Body of pancreas (tissue), 4 donors: ENCODE measurements around the gene NFILZ. TPM values are rescaled to one million over a fixed set of nuclear protein-coding genes. Genes with fewer than 3 reads are reported as not detected.

Experiments used
- ATAC-seq: fragments of 150-250 bp; one replicate; pipeline ENCODE4 v1.9.1; 2016
- DNase-seq, 4 donors: peaks; one replicate each; pipeline ENCODE4 v3.0.0-alpha.2; 2019
- H3K27ac ChIP-seq, 4 donors: fragments of 200-600 bp; sonication (generic); 1 replicate in 3 of 4; 2 replicates in 1 of 4; pipeline versions ENCODE4 v1.5.1 to v1.6.1; 2016 to 2019; ENCODE audit warnings: mild to moderate bottlenecking in 1 of 4, mixed read lengths in 1 of 4, moderate library complexity in 1 of 4
- H3K27me3 ChIP-seq, 2 donors: fragments of 200-600 bp; sonication (generic); one replicate each; pipeline ENCODE4 v1.6.0; 2016; ENCODE audit warnings: mild to moderate bottlenecking in 1 of 2
- H3K36me3 ChIP-seq, 2 donors: fragments of 200-600 bp; sonication (generic); replicated peaks in 1 of 2; 2 replicates each; pipeline ENCODE4 v1.5.1; 2016; ENCODE audit warnings: low read depth in 2 of 2; ENCODE audit not compliant: insufficient read depth in 1 of 2
- H3K4me1 ChIP-seq: fragments of 200-600 bp; sonication (generic); one replicate; pipeline ENCODE4 v1.6.0; 2016
- H3K4me3 ChIP-seq, 2 donors: fragments of 200-600 bp; sonication (generic); 1 replicate in 1 of 2; 2 replicates in 1 of 2; pipeline ENCODE4 v1.5.1; 2016 to 2019
- H3K9me3 ChIP-seq, 3 donors: fragments of 200-600 bp; sonication (generic); 1 replicate in 2 of 3; 2 replicates in 1 of 3; pipeline ENCODE4 v1.5.1; 2016
- POLR2A ChIP-seq, 3 donors: fragments of 450-650 bp; IDR thresholded peaks; one replicate each; pipeline ENCODE4 v1.6.1; 2016; ENCODE audit warnings: antibody characterized with exemption in 3 of 3, mild to moderate bottlenecking in 2 of 3
- WGBS, 2 donors: methylation state at CpG; one replicate each; pipeline ENCODE4 v1.1.5; 2017; 5-methylcytosine and 5-hydroxymethylcytosine counted together
- intact Hi-C: fragments of 100-400 bp; cut with DNase I; formaldehyde crosslinking; loops from one replicate; pipeline ENCODE4 v1.15.1; 2023
- total RNA-seq, 2 donors: library from RNA; depleted of rRNA; stranded (reverse); fragments of >200 nt; gene quantifications; one replicate each; pipeline ENCODE4 v1.1.0, GENCODE V29; 2016
- TF ChIP-seq, protein P1 (sequence below), 7 experiments: fragments of 450-650 bp in 4 of 7; fragments of 200-600 bp in 3 of 7; sonication (generic) in 3 of 7; IDR thresholded peaks; one replicate each; pipeline ENCODE4 v1.5.1; 2016 to 2019; ENCODE audit warnings: antibody characterized with exemption in 7 of 7

NFILZ gene
- total RNA-seq, 2 donors from 2014 or later: not detected

DNA sequence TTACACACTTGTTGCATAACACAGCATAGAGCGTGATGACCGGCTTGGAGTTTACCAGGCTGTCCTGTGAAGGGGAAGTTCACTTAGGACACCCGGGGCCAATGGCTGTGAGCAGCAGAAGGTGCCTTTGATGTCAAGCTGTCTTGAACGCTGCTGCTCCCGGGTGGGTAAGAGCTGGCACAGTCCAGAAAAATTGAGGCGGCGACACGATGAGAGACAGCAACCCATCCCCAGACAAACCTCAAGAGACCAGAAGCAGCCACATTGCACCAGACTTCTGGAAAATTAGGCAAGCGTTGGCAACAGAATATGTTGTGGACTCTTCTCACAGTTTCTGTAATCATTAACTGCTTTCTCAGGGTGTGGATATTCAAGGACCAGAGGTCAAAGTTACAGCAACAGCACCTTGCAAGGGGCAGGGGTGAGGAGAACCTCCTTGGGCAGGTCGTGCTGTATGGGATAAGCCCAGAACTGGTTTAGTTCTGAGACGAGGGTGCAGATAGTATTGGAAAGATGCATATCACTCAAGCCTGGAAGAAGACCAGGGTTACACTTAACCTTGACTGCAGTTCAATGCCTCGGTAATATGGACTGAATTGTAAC is 10.1 kb downstream of the NFILZ start:
- peaks cover 12% of the 10 kb centered on the region for H3K4me1 ChIP-seq
- peaks cover 0 to 10% (median 0%) of the 10 kb centered on the region in 3 donors for H3K9me3 ChIP-seq
- no peaks in the 10 kb centered on the region for H3K36me3 ChIP-seq
- no peaks in the 10 kb centered on the region for H3K27me3 ChIP-seq
- no peak overlapping the region for H3K4me3 ChIP-seq
- TF ChIP-seq, protein P1, sequence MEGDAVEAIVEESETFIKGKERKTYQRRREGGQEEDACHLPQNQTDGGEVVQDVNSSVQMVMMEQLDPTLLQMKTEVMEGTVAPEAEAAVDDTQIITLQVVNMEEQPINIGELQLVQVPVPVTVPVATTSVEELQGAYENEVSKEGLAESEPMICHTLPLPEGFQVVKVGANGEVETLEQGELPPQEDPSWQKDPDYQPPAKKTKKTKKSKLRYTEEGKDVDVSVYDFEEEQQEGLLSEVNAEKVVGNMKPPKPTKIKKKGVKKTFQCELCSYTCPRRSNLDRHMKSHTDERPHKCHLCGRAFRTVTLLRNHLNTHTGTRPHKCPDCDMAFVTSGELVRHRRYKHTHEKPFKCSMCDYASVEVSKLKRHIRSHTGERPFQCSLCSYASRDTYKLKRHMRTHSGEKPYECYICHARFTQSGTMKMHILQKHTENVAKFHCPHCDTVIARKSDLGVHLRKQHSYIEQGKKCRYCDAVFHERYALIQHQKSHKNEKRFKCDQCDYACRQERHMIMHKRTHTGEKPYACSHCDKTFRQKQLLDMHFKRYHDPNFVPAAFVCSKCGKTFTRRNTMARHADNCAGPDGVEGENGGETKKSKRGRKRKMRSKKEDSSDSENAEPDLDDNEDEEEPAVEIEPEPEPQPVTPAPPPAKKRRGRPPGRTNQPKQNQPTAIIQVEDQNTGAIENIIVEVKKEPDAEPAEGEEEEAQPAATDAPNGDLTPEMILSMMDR (IDR thresholded peaks at IDR 0.05): no peak
- no peak for TF ChIP-seq POLR2A (IDR thresholded peaks at IDR 0.05)
- ATAC-seq (no peak), DNase-seq (peak in 3 of 4 donors; percentile 15 to 76 (median 28))
- intact Hi-C loops: no loop called here
- H3K27ac ChIP-seq: peak overlapping the region in 1 of 4 donors; percentile 32
- WGBS, 2 donors: 55 to 68% methylated on average over 12 of the region's 12 CpGs

DNA sequence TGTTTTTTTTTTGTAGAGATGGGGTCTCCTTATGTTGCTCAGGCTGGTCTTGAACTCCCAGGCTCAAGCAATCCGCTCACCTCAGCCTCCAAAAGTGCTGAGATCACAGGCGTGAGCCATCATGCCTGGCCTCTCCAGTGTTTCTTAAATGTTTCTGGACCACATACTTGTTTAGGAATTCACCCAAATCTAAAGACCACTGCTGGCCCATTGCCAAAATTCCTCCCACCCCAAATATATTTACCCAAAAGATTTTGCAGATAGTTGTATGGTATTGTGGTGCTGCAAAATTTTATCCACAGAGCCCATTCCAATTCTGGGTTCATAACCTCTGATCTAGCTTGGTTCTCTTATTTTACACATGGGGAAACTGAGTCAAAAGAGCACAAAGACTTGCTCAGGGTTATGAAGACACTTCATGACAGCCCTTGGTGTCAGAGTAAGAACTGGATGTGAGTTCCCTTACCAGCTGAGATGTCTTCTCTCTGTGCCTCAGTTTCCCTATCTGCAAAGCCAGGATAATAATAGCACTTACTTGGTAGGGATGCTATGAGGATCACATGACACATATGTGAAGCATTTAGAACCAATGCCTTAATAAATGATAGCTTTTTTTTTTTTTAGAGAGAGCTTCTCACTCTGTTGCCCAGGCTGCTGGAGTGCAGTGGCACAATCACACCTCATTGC is 10.9 kb downstream of the NFILZ start:
- no peak overlapping the region for H3K4me3 ChIP-seq
- TF ChIP-seq, protein P1 (IDR thresholded peaks at IDR 0.05): no peak
- TF ChIP-seq POLR2A (IDR thresholded peaks at IDR 0.05): no peak

DNA sequence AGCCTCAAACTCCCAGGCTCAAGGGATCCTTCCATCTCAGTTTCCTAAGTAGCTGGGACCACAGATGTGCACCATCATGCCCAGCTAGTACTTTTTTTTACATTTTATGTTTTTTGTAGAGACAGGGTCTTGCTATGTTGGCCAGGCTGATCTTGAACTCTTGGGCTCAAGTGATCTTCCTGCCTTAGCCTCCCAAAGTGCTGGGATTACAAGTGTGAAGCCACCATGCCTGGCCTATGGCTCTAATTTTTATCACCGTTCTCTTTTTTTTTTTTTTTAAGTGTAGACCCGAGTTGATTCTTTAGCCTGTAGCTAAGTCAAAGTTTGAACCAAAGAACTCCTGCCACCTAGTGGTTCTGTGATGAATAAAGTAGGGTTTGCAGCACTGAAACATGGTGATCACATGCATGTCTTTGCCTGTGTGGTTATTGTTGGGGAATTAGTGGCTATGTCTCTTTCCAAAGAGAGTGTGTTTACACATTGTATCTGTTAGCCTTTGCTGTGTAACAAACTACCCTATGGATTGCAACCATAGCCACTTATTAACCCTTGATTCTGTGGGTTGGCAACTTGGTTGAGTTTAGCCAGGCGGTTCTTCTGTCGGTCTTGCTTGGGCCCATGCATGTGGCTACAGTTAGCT is 11.6 kb downstream of the NFILZ start:
- no peaks in the 10 kb centered on the region for H3K27me3 ChIP-seq
- H3K9me3 ChIP-seq: peaks cover 0 to 10% (median 0%) of the 10 kb centered on the region in 3 donors
- no peaks in the 10 kb centered on the region for H3K36me3 ChIP-seq
- WGBS, 2 donors: 5 to 49% methylated on average over 2 to 4 of the region's 4 CpGs
- no peak for ATAC-seq
- no peak overlapping the region for H3K27ac ChIP-seq
- intact Hi-C loops: no loop called here
- TF ChIP-seq, protein P1 (IDR thresholded peaks at IDR 0.05): peak in 6 of 7 experiments; percentile 19 to 55 (median 49)
- TF ChIP-seq POLR2A (IDR thresholded peaks at IDR 0.05): no peak
- peak in 1 of 4 donors; percentile 45 for DNase-seq
- no peak overlapping the region for H3K4me3 ChIP-seq
- H3K4me1 ChIP-seq: peaks cover 12% of the 10 kb centered on the region

More for the DNA sequence above, 10.9 kb downstream of the NFILZ start:
- WGBS, 2 donors: 72 to 75% methylated on average over 2 of the region's 2 CpGs
- ATAC-seq: no peak
- Histone ChIP-seq H3K36me3 (no peaks in the 10 kb centered on the region), H3K9me3 (peaks cover 0 to 10% (median 0%) of the 10 kb centered on the region in 3 donors), H3K27ac (no peak overlapping the region), H3K4me1 (peaks cover 12% of the 10 kb centered on the region), H3K27me3 (no peaks in the 10 kb centered on the region)
- intact Hi-C loops: no loop called here
- no peak for DNase-seq

DNA sequence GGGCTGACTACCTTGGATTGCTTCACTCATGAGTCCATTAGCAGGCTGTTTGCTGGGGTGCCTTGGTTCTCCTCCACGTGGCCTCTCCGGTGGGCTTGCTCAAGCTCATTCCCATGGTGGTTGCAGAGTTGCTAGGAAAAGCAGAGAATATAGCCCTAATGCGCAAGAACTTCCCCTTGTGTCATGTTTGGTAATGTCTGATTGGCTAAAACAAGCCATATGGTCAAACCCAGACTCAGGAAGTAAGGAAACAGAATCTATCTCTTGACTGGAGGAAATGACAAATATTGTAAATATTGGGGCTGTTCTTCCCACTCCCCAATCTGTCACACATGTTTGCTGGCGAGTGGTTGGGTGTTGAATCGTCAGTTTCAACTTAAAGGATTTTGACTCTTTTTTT is 12.1 kb downstream of the NFILZ start:
- Histone ChIP-seq H3K27me3 (no peaks in the 10 kb centered on the region), H3K4me1 (peaks cover 12% of the 10 kb centered on the region), H3K36me3 (no peaks in the 10 kb centered on the region), H3K9me3 (peaks cover 0 to 10% (median 0%) of the 10 kb centered on the region in 3 donors), H3K27ac (no peak overlapping the region), H3K4me3 (no peak overlapping the region)
- intact Hi-C loops: no loop called here
- WGBS, 2 donors: 51 to 67% methylated on average over 2 to 5 of the region's 5 CpGs
- TF ChIP-seq, protein P1 (IDR thresholded peaks at IDR 0.05): no peak
- TF ChIP-seq POLR2A (IDR thresholded peaks at IDR 0.05): no peak
- DNase-seq (no peak), ATAC-seq (no peak)
